ENCODE measurements around the gene SCRN3. TPM values are rescaled to one million over a fixed set of nuclear protein-coding genes. Genes with fewer than 3 reads are reported as not detected.

SCRN3 gene
- total RNA-seq, 1 donor from 2014 or later = 20.6 TPM

DNA sequence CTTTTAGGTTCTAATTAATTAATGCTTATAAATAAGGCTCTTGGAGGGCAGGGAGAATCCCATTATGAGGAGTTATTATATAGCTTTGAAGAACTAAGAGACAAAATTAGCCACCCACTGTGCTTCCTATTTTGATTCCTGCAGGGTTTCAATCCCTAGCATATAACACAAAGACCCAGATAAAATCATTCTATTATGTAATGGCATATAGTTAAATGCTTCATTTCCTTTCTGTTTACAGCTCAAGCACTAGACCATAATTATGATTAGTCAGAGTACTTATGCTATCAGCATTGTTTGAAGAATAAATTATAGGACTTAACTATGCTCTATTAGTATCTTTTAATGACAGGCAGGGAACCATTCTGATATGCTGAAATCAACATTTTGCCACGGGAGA is 82.2 kb downstream of the SCRN3 start:
- TF ChIP-seq, protein P1, sequence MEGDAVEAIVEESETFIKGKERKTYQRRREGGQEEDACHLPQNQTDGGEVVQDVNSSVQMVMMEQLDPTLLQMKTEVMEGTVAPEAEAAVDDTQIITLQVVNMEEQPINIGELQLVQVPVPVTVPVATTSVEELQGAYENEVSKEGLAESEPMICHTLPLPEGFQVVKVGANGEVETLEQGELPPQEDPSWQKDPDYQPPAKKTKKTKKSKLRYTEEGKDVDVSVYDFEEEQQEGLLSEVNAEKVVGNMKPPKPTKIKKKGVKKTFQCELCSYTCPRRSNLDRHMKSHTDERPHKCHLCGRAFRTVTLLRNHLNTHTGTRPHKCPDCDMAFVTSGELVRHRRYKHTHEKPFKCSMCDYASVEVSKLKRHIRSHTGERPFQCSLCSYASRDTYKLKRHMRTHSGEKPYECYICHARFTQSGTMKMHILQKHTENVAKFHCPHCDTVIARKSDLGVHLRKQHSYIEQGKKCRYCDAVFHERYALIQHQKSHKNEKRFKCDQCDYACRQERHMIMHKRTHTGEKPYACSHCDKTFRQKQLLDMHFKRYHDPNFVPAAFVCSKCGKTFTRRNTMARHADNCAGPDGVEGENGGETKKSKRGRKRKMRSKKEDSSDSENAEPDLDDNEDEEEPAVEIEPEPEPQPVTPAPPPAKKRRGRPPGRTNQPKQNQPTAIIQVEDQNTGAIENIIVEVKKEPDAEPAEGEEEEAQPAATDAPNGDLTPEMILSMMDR (IDR thresholded peaks at IDR 0.05; ENCODE audit: insufficient read depth, low read length, poor library complexity, severe bottlenecking) = no peak
- DNase-seq (ENCODE audit: low read depth) = no peak
- no peaks in the 10 kb centered on the region for H3K36me3 ChIP-seq (ENCODE audit: control insufficient read depth, insufficient read depth, low read length)
- no peak overlapping the region for H3K4me3 ChIP-seq (ENCODE audit: low read depth, low read length)
- H3K27me3 ChIP-seq (ENCODE audit: control insufficient read depth, insufficient read depth, low read length) = no peaks in the 10 kb centered on the region

Other genes with a start within 250 kb of the SCRN3 start
- 122 and 157 TPM in 2 replicates for gene OLA1, start 147.2 kb upstream of the SCRN3 start, total RNA-seq
- gene SP9, start 60.8 kb upstream of the SCRN3 start, total RNA-seq = not detected in 2 replicates
- gene GPR155, start 91.3 kb downstream of the SCRN3 start, total RNA-seq = 1.0 and 1.7 TPM in 2 replicates
- 9.5 and 9.8 TPM in 2 replicates for gene WIPF1, start 202.1 kb downstream of the SCRN3 start, total RNA-seq